Tibial nerve (tissue), 3 donors: ENCODE results near the gene WNT9A.

ENCODE experiments used
- EP300 ChIP-seq, 2 donors: sonication (generic); formaldehyde crosslinking; IDR thresholded peaks; one replicate each; pipeline ENCODE4 v1.6.1; 2017; ENCODE audit warnings: antibody characterized with exemption in 2 of 2, mild to moderate bottlenecking in 1 of 2
- POLR2A ChIP-seq, 2 donors: fragments of 450-650 bp; IDR thresholded peaks; one replicate each; pipeline ENCODE4 v1.6.1; 2017; ENCODE audit warnings: antibody characterized with exemption in 2 of 2, mild to moderate bottlenecking in 2 of 2, moderate library complexity in 2 of 2

- TF ChIP-seq POLR2A (IDR thresholded peaks at IDR 0.05): no peak
- no peak for TF ChIP-seq EP300 (IDR thresholded peaks at IDR 0.05)
Measured at GRCh38 chr1:227961651-227962466, 14.1 kb upstream of the WNT9A start.
